ENCODE measurements around the gene SHISA8.

Gene SHISA8

DNA sequence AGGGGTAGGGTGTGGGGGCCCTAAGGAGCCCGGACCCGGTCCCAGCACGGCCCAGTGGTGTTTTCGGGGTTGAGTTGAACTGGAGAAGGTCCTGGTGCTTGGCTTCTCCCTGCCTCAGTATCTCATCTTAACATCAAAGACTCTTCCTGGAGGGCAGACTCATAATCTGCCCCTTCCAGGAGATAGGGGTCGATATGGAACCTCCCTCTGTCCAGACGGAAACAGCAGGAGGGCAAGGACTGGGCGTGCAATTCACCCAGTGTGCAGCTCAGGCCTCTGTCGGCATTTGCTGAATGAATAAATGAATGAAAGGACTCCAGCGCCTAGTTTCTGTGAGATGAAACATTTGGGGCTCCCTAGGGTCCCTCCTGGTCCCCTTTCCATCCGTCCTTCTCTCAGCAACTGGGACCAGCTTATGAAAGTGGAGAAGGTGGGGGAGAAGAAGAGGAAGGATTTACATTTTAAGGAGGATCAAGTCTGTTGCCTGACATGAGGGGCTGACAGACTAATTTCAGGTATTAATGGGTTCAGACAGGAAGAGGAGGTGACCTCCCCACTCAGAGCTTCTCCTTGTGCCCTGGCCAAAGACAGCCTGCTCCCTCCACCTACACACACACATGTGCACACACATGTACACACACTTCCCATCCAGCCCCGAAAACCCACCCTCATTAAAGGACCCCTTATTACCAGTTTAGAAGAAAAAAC is 1.1 kb upstream of the SHISA8 start:
- in situ Hi-C loops (cut with HindIII; ENCODE audit: low sequenced_read_pairs), result no loop called here

GRCh38 chr22:41914611-41915034 is 251 bp downstream of the SHISA8 start:
- in situ Hi-C loops (cut with HindIII; ENCODE audit: low sequenced_read_pairs), result no loop called here

GRCh38 chr22:41913842-41914534 is 886 bp downstream of the SHISA8 start:
- in situ Hi-C loops (cut with HindIII; ENCODE audit: low sequenced_read_pairs), result no loop called here

GRCh38 chr22:41913040-41913719 is 1.7 kb downstream of the SHISA8 start:
- in situ Hi-C loops (cut with HindIII; ENCODE audit: low sequenced_read_pairs), result no loop called here

GRCh38 chr22:41912338-41913039 is 2.4 kb downstream of the SHISA8 start:
- in situ Hi-C loops (cut with HindIII; ENCODE audit: low sequenced_read_pairs), result no loop called here

DNA sequence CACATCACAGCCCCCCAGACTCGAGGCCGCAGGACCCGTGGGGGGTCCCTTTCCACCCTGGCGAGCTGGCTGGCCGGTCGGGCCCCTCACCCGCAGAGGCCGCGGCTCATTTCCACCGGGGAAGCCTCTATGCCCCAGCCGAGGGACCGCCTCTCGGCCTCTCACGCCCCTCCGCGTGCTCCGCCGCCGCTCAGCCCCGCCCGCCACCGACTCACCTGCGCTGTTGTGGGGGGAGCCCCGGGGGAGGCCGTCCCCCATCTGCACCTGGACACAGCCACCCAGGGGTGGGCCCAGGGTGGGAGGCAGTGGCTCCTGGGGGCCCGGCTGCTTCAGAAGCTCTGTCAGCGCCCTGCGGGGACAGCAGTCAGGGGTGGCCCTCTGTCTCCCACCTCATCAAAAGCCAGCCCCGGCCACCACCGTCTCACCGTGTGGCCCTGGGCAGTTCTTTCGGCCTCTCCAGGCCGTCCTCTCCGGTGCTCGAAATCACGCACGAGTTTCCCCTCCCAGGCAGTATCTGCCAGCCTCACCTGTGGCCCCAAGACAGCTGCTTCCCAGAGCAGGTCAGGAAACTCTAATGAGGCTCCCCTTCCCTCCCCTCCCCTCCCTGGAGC is 3.8 kb downstream of the SHISA8 start:
- in situ Hi-C loops (cut with HindIII; ENCODE audit: low sequenced_read_pairs), result no loop called here

DNA sequence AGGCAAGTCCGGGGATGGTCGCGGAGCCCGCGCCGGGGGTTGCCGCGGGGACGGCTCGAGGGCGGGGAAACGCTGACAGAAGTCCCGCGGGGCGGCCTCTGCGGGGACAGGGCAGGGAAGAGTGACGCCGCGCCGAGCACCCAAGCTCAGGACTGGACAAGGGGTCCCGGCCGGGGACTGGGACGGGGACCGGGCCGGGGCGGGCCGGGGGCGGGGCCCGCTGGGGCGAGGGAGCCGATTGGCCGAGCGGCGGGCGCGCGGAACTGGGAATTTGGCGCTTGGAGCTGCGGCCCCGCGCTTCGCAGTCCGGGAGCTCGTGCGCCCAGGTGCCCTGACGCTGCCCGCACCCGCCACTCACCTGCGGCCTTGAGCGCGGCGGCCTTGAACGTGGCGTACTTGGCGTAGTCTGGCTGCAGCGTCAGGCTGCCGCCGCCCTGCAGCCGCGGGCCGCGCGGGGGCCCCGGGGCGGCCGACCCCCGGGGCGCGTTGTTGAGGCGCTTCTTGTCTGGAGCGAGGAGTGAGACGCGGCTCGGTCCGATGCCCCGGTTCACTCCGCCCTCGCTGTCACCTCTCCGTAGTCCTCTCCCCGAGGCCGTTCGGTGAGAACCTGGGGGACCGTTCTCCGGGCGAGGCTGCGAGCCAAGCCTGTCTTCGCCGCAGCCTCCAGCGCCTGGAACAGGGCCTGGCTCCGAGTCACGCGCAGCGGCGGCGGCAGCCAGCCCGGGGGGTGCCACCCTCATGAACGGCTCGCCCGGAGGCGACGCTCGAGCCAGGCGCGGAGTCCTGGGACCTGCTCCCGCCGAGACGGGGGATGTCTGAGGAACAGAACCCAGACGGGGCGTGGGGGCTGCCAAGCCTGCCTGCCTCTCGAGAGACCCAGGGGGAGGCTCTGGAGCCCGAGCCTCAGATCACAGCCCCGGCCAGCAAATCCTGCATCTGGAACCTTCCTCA is 4.5 kb downstream of the SHISA8 start:
- in situ Hi-C loops (cut with HindIII; ENCODE audit: low sequenced_read_pairs), result no loop called here

GRCh38 chr22:41909310-41910049 is 5.4 kb downstream of the SHISA8 start:
- in situ Hi-C loops (cut with HindIII; ENCODE audit: low sequenced_read_pairs), result no loop called here

DNA sequence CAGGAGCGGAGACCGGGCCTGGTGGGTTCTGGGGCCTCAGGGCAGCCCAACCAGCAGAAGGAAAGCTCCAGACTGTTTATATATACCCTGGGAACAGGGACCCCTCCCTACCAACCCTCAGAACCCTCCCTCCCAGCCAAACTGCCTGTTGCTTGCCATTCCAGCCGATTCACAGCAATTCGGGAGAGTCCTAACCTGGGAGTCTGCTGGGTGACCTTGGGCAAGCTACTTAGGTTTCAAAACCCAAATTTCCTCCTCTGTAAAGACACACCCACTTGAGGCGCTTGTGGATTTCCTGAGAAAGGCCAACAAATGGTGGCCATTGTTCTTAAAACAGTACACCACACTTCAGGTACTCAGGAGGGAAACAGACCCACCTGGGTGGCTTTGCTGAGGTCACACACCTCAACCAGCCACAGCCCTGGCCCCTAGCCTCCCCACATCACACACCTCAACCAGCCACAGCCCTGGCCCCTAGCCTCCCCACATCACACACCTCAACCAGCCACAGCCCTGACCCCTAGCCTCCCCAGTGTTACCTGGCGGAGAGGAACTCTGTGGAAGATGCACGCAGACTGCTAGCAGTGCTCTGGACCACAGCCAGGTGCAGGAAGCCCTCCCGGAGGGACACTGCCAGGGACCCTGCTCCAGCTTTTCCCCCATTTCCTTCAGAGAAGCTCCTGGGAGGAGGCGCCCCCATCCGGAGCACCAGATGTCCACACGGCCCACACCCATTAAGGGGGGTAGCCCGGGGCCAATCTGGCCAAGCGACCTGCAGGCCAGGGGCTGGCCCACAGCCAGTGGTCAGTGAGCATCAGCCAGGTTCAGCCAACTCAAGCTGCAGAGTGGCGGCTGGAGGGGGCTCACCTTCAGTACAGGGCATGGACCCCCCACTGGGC is 6.2 kb downstream of the SHISA8 start:
- in situ Hi-C loops (cut with HindIII; ENCODE audit: low sequenced_read_pairs), result no loop called here

GRCh38 chr22:41907436-41908401 is 7.2 kb downstream of the SHISA8 start:
- in situ Hi-C loops (cut with HindIII; ENCODE audit: low sequenced_read_pairs), result no loop called here

DNA sequence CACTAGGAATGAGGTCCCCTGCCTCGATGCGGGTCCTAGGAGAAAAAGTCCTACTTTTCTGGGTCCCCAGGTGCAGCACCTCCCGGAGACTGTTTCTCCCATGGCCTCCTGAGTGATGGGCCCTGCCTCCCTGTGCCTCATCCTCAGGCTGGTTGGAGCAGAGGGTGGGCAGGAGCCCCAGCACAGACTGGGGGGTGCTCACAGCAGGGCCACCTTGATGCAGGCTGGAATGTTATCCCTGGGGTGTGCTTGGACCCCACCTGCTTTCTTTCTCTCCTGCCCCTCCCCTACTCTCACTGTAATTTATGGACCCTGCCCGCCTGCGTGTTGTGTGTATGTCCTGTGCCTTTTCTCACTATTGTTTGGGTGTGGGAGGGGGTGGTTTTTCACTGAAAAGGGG is 8.1 kb downstream of the SHISA8 start:
- in situ Hi-C loops (cut with HindIII; ENCODE audit: low sequenced_read_pairs), result no loop called here

GRCh38 chr22:41905411-41906202 is 9.3 kb downstream of the SHISA8 start:
- in situ Hi-C loops (cut with HindIII; ENCODE audit: low sequenced_read_pairs), result no loop called here

DNA sequence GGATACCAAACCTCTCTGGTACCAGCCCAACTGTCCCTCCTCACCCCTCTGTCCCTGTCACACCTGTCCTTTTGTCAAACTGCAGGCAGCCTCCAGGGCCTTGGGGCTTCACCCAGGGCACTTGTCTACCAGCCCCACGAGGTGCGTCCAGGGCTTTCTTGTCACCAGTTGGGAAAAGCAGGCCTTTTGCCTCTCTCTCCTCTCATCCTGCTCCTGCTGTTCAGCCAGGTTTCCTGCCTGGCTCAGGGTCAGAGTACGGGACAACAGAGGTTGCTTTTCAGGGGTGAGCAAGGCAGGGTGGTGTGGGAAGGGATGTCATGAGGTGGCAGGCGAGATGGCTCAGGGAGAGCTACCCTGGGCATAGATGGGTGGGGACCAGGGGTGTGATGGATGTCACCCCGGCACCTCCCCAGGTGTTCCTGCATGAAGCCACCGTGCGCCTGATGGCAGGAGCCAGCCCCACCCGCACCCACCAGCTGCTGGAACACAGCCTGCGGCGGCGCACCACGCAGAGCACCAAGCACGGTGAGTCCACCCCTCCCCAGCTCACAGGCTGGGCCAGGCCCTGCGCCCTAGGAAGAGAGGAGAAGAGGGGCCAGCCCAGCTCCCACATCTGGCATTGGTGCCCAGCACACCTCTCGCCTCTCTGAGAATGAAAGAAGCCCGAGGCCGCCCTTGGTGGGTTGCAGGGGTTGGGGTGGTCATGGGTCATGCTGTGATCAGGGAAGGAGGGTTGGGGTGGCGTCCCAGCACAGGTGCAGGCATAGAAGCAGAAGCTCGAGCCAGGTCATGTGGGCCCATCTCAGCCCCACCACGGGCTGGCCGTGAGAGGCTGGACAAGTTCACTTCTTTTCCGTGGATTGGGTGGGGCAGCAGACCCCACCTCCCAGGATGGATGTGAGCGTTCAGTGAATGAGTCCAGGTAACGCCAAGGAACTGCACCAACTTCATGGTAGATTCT is 10.1 kb downstream of the SHISA8 start:
- in situ Hi-C loops (cut with HindIII; ENCODE audit: low sequenced_read_pairs), result no loop called here

GRCh38 chr22:41902932-41903421 is 11.9 kb downstream of the SHISA8 start:
- in situ Hi-C loops (cut with HindIII; ENCODE audit: low sequenced_read_pairs), result no loop called here

GRCh38 chr22:41902016-41902415 is 12.9 kb downstream of the SHISA8 start:
- in situ Hi-C loops (cut with HindIII; ENCODE audit: low sequenced_read_pairs), result no loop called here
